G401.6 (cell line): Measurements from ENCODE around the gene DIS3L2.
"Not testable (repeated sequence)": the region's sequence is repeated elsewhere in the genome, so short reads cannot be mapped to it uniquely, and the experiment has no call there.

Experiments used
- FAIRE-seq: peaks from 2 replicates; lab custom pipeline; 2012; peaks lifted over from hg19 to GRCh38; lab: Jason Lieb, UNC

Gene DIS3L2

DNA sequence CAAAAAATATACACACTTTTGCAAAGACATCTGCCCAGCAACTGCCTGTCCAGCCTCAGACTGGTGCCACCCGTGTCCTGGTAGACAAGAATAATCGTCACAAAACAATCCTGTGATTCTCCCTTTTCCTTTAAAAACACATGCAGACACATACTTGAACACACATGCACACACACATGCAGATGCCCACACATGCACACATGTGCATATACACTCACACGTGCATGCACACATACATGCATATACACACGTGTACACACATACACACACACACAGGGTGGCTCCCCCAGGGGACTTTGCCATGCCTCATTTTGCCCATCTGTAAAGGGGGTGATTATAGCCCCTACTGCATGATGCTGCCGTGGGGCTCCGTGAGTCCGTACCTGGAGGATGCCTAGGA, 392.1 kb downstream of the DIS3L2 start:
- no peak for FAIRE-seq

DNA sequence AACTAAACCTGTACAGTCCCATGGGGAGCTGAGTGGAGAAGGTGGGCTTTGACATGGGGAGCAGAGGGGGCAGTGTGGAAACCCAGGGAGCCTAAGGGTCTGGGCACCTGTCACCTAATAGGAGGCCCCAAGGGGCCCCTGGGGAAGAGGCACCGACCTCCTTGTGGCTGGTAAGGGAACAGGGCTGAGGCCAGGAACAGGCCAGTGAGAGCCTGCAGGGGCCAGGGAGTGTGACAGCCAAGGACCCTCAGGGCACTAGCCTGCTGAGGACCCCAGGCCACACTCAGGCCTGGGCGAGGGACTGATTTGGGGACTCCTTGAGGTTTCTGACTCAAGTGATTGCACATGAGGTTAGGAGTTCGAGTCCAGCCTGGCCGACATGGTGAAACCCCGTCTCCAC, 392.6 kb downstream of the DIS3L2 start:
- no peak for FAIRE-seq

DNA sequence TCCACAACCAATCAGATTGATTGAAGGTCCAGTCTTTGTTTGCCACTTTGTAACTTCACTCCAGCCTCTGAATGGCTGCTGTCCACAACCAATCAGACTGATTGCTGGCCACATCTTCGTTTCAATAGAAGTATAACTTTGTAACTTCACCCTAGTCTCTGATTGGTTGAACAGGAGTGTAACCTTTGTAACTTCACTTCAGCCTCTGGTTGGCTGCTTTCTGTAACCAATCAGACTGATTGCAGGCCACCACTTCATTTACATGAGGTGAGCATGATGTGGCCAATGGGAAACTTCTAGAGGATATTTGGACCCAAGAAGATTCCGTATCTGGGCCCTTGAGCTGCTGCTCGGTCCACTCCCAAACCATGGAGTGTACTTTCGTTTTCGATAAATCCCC, 400.1 kb downstream of the DIS3L2 start:
- FAIRE-seq, result no peak

DNA sequence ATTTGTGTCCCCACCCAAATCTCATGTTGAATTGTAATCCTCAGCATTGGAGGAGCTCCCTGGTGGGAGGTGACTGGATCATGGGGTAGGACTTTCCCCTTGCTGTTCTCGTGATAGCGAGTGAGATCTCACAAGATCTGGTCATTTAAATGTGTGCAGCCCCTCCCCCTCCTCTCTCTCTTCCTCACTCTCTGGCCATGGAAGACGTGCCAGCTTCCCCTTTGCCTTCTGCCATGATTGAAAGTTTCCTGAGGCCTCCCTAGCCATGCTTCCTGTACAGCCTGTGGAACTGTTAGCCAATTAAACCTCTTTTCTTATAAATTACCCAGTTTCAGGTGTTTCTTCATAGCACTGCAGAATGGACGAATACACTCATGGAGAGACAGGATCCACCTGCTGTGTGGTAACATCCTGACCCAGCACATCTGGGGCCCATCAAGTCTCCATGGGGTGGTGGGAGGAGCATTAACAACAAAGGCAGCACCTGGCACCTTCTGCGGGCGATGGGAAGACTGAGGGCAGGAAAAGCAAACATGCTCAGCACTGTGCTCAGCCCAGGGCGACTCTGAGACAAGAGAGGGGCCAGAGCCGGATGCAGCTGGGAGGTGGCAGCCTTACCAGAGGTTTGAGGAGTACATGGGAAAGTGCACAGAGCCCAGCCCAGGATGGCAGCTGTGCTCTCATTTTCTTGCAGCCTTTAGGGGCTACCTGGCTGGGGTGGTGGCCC, 400.8 kb downstream of the DIS3L2 start:
- FAIRE-seq, result no peak

DNA sequence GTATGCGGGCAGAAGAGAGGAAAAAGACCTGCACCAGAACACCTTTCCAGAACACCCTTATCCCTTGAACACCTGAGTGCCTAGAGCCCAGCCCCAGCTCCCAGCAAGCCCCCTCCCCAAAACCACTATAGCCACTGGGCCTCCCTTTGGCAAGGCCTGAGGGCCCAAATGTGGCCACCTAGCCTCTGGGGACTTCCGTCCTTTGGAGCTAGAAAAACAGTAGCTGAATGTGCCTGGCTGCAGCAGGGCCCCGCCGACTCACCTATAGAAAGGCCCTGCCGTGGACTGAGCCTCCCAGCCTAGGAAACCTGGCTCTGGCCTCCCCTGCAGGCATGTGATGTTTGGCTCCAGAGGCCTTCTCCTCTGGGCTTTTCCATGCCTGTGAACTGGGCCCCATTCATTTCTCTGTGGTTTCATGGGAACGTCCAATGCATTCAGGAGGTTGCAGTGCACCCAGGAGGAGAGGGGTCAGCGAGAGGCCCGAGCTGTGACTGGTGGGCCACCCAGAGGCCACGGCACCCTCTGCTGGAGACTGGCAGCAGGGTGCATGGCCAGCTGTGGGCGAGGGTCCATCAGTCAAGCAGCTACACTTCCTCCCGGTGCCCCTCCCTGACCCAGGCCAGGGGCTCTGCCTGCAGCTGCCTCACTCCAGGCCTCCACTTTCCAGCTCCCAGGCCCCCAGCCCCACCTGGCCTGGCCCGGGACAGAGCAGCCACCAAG, 401.7 kb downstream of the DIS3L2 start:
- not testable (repeated sequence) for FAIRE-seq

DNA sequence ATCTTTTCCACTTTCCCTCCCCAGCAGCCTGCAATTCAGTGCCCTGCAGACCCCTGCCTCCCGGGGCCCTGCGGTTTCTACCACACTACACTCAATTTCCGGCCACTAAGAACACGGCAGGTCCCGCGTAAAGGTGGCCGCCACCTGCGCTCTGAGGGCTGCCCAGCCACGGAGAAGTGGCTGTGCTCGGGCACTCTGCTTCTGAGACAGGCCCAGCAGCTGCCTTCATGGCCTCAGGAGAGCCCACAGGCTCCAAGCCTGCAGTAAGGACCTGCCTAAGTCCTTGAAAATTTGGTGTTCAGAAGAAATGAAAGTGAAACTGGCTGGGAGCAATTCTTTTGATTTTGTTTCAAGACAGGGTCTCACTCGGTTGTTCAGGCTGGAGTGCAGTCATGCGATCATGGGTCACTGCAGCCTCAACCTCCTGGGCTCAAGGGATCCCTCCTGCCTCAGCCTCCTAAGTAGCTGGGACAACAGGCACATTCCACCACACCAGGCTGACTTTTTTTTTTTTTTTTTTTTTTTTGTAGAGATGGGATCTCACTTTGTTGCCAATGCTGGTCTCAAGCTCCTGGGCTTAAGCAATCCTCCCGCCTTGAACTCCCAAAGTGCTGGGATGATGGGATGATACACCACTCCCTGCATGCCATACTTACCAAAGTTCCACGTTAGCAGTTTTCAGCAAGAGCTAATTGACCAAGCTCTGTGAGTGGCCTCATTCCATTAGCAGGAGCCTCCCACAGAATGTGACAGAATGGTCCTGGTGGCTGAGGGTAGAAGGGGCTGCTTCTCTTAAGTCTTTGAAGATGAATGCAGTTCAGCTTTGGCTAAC, 402.5 kb downstream of the DIS3L2 start:
- FAIRE-seq, result no peak

DNA sequence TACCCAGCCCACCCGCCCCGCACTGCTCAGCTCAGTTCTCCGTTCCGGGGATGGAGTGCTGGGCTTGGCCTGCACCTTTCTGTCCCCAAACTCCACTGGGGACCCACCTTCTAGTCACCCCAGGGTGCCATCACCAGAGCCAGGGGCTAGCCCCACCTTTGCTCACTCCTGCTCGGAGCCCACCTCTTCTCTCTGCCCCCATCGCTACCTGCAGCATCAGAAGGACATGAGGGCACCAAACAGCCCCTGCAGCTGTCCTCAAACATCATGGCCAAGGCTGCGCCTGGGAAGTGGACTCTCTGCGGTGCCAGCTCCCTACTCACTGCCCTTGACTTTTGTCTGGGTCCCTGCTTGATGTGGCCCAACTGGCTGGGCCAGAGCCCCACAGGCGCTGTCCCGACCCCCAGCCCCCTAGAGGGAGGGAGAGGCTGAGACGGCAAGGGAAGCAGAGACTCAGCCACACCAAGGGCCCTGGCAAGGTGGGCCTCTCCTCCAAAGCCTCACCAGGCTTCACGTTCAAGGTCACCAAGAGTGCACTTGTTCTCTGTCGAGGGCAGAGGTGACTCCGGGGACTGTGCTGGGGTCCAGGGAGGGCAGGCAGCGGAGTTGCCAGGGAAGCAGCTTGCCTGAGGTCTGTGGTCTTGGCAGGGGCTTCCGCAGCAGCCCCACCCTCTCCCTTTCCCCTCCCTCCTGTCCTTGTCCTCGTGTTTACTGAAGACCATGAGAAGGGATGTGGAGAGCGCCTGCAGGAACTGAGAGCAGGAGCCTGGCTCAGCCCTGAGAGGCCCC, 403.5 kb downstream of the DIS3L2 start:
- not testable (repeated sequence) for FAIRE-seq

DNA sequence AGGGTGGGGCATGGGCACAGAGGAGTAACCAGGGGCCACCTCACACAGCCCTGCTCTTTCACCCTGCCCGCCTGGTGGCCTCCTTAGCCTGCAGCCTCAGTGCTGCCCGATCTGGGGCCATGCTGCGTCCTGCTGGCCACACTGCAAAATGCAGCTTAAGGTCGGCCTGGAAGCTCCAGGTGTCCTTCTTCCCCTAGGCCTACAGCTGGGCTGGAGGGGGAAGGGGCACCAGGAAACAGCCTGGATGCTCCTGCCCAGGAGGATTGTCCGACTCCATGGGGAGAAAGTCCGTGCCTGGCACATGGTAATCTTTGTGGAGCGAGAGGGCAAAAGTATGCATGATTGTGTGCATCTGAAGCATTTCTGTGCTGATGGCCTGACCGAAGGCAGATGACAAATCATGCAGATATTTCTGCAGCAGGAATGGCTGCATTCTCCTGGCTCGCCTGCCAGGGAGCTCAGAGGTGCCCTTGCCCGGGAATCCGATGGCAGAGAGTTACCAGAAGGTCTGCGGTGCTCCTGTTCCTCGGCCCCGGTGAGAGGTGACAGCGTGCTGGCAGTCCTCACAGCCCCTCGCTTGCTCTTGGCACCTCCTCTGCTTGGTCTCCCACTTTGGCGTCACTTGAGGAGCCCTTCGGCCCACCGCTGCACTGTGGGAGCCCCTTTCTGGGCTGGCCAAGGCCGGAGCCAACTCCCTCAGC, 404.3 kb downstream of the DIS3L2 start:
- no peak for FAIRE-seq

DNA sequence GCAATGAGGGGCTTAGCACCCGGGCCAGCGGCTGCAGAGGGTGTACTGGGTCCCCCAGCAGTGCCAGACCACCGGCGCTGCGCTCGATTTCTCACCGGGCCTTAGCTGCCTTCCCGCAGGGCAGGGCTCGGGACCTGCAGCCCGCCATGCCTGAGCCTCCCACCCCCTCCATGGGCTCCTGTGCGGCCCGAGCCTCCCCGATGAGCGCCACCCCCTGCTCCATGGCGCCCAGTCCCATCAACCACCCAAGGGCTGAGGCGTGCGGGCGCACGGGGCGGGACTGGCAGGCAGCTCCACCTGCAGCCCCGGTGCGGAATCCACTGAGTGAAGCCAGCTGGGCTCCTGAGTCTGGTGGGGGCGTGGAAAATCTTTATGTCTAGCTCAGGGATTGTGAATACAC, 404.9 kb downstream of the DIS3L2 start:
- FAIRE-seq, result not testable (repeated sequence)

DNA sequence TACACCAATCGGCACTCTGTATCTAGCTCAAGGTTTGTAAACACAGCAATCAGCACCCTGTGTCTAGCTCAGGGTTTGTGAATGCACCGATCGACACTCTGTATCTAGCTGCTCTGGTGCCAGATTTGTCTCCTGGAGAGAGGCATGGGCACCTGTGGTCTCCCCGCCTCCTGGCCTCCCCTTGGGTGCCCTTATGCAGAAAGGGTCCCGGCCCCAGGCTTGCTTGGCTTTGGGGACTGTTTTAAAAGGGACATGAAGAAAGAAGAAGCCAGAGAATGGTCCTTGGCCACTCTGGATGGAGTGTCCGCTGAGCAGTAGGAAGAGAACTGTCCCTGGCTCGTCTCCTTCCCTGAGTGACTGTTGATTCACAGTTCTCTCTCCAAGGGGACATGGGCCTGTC, 405.5 kb downstream of the DIS3L2 start:
- FAIRE-seq, result no peak

DNA sequence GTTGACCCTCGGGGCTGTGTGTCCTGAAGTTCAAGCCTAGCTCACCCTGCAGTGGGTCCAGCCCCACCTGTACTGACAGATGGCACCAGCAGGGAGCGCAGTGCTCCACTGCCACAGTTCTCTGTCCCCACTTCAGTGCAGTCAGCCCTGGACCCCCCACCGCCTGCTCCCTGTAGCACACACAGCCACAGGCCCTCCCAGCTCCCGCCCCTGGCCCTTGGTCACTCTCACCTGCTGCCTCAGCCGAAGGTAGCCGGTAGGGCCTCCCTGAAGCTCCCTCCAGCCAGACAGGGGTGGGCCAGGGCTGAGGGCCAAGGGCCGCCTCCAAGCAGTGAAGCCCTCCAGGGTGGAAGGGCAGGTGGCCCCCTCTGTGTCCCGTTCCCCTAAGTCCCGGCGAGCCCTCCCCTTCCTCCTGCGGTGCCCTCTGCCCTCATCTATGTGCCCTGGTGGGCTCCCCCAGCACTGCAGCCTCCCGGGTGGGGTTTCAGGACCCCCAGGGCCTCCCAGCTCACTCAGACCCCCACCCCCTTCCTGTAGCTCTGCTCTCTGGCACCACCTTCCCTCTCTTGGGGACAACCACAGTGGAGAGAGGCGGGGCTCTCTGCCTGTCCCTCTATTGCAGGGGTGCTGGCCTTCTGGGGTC, 406.2 kb downstream of the DIS3L2 start:
- FAIRE-seq, result no peak

DNA sequence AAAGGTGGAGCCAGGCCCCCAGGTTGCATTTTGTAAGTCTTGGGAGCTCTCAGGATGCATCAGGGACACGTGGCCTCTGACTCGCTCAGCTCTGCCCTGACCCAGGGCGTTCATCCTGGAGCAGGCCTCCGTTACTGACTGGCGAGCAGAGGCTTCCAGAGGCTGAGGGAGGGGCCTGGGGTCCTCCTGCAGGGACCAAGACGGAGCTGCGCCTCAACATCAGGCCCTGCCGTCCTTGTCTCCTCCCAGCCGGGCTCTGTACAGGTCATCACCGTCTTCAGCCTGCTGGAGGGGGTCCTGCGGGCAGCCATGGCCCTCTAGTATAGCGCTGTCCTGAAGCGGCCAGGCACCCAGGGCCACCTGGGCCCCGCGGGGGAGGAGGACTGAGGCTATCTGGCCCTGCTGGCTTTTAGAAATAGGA, 406.8 kb downstream of the DIS3L2 start:
- no peak for FAIRE-seq

DNA sequence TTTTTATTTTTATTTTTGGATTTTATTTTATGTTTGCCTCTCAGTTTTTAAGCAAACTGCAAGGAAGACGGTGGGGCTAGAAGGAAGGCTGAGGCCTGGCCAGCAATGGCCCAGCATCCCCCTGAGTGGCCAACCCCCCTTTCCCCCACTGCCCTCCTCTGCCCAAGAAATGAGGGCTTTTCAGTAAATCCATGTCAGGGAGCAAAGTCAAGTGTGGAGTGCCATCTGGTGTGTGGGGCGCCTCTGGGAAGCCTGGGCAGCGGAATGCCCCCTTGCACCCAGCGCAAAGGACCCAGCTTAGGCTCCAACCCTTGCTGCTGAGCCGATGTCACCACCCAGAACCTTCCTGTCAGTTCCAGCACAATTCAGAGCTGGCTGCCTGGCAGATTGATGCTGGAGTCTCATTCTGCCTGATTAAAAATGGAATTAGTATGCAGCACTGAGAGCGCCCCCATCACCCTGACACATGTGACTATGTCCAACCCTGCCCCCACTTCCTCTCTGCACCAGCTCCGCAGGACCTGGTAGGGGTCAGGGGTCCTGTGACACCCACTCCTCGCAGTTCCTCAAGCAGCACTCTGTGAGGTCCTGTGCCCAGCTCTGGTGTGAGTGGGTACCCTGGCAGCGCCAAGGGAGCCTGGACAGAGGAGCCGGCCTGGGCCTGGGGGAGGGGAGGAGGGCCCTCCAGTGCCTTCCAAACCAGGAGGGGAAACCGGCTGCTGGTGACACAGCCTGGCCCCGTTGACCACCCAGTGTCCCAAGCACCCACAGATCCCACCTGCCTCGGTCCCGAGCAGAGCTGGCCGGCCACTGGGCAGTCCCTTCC, 407.8 kb downstream of the DIS3L2 start:
- no peak for FAIRE-seq

DNA sequence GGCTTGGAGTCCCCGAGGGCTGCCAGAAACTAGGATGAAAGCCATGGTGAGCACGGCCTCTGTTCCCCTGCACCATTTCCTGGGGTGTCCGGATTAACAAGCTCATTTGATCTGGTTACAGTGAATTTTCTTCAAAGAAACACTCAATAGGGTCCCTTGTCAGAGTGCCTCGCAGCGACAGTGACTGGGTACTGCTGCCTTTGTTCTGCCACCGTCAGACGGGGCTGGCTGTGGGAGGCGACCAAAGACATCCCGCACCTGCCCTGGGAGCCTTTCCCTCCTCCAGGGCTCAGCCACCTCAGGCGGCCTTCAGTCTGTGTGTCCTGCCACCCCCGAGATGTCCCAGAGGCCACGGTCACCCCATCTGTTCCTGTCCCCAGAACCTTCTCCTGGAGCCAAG, 408.5 kb downstream of the DIS3L2 start:
- not testable (repeated sequence) for FAIRE-seq

DNA sequence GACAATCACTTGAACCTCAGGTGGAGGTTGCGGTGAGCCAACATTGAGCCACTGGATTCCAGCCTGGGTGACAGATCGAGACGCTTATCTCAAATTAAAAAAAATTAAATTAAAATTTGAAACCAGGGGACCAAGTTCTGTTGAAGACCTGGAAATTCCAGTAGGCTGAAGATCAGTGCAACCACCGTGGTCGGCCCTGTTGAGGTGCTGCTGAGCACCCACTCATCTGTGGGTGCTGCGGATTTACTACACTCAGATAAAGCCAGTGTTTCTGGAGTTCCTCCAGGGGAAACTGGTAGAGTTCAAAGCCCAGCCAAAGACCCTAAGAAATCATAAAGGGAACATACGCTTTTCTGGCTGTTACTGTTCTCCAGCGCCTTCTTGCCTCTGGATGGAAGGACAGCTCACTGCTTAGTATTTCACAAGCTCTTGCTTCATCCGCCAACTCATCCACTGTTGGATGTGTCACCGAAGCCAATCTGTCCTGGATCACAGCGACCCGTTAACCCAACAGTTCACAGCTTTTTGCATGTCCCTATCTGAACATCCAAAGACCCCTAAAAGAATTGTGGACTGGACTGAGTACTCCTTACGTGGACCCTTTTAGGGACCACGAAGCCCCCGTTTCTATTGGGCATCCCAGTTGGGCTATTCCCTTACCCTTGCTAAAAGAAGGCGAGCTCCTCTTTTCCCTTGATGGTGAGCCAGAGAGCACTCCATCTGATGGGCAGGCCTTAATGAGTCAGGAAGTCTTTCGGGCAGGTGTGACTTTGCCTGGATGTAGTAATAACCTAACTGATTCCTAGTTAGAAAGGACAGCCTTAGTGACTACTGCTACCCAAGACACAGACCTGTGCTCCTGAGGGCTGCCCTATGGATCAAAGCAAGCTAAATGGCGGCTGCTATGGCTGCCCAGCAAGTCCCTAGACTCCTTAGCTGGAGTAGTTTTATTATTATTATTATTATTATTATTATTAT, 411.0 kb downstream of the DIS3L2 start:
- FAIRE-seq, result no peak

DNA sequence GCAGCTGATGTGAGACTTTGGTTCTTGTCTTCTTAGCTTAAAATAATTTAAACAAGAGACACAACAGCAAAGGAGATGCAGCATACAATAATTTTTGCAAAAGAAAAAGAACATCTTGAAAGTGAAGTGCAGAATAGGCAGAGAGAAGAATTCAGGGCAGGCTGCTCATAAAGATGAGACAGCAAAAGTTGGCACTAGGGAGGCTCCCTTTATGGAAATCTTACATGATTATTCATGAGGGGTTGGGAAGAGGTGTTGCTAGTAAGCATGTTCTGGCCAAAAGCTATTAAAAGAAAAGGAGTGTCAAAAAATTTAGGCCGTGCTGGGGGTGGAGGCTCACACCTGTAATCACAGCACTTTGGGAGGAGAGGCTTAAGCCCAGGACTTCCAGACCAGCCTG, 412.8 kb downstream of the DIS3L2 start:
- no peak for FAIRE-seq

DNA sequence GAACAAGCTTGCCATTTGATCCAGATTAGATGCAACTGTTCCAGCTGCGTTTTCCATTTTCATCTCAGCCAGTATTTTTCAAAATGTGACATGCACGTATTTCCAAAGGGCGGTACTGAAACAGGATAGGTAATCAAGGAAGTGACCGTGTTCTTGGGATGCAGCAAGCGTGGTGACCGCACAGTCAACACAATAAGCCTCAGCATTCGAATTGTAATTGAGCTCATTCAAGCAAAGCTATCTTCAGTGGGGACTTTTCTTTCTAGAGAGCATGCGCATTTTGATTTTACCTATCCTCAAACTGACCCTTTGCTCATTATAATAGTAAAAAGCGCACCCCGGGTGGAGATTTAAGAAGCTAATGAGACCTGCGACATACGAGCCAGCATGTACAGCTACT, 413.7 kb downstream of the DIS3L2 start:
- FAIRE-seq, result no peak

DNA sequence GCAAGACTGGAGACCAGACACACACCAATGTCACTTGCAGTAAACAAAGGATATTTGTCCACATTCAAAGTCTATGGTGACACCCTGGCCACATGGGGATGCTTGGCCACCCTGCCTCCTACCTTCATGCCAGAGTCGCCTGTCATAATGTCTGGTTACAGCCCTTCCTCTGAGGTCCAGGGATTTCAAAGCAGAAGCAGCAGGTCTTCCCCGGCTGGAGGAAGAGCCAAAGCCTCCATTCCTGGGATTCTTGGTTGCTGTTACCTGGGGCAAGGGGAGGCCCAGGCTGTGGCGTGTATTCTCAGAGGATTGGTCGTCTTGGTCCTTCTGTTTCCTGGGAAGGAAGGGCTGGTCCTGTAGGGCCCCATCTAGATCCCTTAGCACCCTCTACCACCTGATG, 414.7 kb downstream of the DIS3L2 start:
- no peak for FAIRE-seq

DNA sequence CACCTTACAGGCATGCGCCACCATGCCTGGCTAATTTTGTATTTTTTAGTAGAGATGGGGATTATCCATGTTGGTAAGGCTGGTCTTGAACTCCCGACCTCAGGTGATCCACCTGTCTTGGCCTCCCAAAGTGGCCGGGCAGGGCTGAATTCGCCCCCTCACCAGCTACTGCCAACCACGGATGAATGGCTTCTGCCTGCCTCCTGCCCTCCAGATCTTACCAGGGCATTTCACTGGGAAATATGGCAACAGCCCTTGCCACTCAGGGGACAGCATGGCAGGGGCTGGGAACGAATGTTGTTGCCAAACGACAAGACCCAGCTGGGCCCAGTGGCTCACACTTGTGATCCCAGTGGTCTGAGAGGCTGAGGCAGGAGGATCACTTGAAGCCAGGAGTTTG, 415.2 kb downstream of the DIS3L2 start:
- no peak for FAIRE-seq
